HG03060 (cell line): ENCODE results near the gene B3GALT4.

ENCODE experiments used
- ATAC-seq: cut with Tn5 transposase; IDR thresholded peaks from one replicate; pipeline ENCODE4 v1.9.1; 2021; ENCODE audit warnings: low read depth, moderate number of reproducible peaks; ENCODE audit not compliant: unreplicated experiment

The B3GALT4 gene

GRCh38 chr6:33313709-33314514, 37.0 kb downstream of the B3GALT4 start, which contains the start of gene TAPBP:
Gene TAPBP (minus strand): TSS chr6:33314078. CDS start chr6:33314041, 37 bp downstream.
- ATAC-seq, result no peak

- ATAC-seq, result no peak
Observed at GRCh38 chr6:33314515-33314942, 37.6 kb downstream of the B3GALT4 start.

DNA sequence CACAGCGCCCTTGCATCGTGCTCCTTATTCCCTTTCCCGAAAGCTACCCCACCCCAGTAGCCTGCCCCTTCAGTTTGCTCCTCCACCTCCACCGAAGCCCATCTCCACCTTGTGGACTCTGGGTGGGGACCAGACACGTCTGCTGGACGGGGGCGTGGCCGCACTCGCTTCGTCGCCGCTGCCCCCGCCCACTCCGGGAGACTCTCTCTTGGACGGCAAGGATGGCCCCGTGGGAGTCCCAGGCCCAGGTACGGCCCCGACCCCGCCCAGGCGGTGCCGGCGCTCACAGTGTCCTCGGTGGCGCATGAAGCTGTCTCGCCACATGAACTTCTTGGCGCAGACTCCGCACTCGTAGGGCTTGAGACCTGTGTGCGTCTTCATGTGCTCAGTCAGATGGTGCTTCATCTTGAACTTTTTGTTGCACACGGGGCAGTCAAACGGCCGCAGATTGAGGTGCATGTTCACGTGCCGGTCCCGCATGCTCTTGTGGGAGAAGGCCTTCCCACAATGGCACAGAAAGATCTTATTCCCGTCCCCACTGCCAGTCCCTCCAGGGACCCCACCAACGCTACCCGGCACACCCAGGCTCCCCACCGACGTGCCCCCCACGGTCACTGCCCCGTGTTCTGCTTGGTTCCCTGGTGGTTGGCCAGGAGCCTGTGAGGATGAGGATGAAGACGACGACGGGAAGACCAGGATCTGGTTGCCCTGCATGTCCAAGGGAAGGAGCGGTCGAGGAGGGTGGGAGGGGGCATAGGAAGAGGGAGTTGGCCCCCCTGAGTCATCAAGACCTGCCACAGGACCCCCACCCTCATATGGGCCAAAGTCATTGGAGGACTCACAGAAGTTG, 38.2 kb downstream of the B3GALT4 start:
- no peak for ATAC-seq

DNA sequence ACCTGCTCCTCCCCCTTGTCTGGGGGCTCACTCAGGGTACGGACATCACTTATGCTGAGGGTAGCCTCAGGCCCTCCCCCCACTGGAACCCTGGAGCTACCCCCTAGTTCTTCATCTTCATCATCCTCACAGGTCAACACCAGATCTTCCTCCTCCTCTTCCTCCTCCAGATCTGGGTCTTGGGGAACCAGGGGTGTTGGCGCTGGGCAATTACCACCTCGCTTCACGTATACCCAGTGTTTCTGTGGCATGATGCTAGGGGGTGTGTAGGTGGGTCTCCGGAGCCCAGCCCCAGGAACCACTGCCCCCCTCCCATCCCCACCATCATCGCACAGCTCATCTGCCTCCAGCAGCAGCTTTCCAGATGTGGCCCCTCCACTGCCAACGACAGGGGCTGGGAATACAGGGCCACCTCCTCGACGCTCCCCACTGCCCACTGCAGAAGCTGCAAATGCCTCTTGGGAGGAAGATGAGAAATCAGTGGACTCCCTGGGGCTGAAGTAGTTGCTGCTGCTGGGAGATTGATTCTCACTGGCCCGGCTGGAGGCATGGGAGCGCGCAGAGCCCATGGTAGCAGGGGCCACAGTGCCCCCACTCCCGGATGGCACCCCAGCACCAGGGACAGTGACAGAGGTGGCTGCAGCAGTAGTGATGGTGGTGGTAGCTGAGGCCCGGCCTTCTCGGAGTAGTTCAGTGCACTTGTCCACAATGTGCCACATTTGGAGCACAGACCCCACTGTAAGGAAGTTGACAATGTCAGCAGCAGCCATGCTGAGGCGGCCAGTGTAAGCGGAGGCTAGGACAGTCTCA, 39.1 kb downstream of the B3GALT4 start:
- no peak for ATAC-seq

DNA sequence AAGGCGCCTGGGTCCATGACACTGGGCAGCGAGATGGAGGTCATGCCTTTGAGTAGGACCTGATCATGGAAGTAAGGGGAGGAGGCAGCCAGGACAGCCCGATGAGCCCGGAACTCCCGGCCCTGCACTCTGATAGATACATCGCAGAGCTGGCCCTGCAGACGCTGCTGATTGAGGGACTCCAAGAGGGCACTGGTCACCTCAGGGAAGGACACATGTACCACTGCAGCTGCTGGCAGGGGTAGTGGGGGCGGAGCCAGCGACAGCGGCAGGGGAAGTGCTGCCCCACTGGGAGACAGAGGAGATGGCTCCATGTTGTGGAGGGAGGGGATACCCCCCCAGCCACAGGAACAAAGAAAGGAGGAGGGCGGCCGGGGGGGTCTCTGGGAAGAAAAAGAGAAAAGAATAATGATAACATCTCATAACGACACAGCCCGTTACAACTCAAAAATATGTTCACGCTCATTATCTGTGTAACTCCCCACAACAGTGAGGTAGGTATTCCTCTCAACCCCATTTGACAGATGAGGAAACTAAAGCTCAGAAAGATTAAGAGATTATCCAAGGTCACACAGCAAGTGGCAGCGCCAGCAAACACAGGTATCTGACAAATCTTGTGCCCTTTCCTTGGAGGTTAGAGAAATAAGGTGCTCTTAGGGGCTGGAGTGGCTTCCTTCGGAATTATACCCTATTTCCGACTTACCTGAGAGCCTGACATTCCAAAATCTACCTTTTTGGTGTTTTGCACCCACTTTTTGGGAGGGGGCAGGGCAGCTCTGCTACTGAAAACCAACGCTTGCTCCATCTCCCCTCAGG, 39.9 kb downstream of the B3GALT4 start:
- no peak for ATAC-seq

- no peak for ATAC-seq
Observed at GRCh38 chr6:33317419-33317668, 40.4 kb downstream of the B3GALT4 start.

DNA sequence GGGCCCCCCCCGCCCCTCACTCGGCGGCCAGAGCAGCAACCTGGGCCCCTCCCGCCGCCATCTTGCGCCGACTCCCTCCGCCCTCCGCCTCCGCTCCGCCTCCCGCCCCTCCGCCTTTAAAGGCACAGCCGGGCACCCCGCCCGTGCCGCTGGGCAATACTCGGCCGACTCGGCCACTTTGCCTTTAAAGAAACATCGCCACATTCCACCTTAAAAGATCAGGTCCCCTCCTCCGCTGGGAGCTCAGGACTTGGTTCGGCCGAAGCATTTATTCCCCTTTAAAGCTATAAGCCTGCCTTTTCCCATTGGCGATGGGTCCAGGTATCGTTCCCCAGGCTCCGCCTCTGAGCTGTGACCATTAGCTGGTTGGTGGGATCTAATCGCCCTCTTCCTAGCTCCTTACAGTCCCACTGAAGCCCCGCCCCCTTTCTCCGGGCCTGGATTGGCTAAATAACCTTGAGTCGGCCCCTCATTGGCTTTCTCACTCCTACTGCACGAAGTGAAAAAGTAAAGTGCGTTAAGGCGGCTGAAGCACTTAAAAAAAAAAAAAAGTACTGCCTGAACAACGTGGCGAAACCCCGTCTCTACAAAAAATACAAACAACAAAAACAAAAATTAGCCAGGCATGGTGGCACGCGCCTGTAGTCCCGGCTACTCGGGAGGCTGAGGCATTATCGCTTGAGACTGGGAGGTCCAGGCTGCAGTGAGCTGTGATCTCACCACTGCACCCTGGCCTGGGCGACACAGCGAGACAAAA, 40.9 kb downstream of the B3GALT4 start, which contains the start of gene ZBTB22:
Gene ZBTB22 (minus strand): TSS at position 76 of the 757 bp plus-strand sequence. CDS start 828 bp downstream, outside the sequence.
- peak; percentile 37 for ATAC-seq

- no peak for ATAC-seq
Observed at GRCh38 chr6:33318426-33319073, 41.6 kb downstream of the B3GALT4 start.

GRCh38 chr6:33319939-33320314, 43.0 kb downstream of the B3GALT4 start:
- no peak for ATAC-seq

DNA sequence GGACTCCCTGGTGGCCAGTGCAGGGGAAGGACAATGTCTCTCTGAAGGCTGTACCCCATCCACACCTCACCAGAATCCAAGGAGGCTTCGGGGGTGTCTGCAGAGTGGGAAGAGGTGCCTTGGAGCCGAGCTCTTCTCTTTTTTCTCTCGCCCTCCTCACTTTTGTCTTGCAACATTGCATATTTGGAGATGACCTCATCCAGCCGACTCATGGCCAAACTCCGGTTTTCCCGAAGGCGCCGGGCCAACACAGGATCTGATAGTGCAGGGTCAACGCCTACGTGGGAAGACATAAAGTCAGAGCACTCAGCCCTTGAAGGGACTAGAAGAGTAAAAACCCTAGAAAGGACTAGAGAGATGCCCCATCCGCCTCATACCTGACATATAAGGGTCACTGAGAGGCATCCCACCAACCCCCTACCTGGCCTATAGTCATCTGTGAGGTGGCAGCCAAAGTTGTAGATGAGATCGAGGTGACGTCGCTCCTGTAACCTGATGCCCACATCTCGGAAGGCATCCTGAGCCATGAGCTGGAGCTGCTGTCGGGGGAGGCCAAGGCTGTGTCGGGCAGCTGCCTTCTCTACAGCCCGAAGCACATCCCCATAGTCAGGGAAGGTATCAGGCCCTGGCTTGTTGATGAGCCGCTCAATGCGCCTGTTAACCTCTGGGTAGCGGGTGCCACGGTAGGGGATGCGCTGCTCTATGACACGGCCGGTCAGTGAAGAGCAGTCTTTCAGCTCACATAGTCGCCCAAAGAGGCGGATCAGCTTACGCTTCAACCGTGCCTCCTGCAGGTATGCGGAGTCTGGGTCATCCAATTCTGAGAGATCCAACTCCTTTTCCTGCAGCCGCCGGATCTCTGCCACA, 43.6 kb downstream of the B3GALT4 start:
- no peak for ATAC-seq

DNA sequence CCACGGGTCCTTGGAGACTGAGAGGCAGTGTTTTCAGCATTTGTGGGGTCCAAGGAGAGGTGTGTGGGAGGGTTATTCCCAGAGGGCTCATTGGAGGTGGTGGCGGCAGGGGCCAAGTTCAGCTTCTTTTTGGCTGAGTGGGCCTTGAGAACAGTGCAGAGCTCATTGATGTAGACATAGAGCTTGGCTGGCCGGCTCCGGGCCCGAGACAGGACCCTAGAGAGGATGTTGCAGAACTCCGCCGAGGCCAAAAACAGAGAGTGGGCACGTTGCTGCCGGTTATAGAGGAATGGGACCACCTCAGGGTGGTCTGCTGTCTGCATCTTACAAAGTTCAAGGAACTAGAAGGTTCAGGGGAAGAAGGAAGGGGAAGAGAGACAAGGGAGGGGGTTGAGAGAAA, 44.3 kb downstream of the B3GALT4 start:
- ATAC-seq, result no peak

DNA sequence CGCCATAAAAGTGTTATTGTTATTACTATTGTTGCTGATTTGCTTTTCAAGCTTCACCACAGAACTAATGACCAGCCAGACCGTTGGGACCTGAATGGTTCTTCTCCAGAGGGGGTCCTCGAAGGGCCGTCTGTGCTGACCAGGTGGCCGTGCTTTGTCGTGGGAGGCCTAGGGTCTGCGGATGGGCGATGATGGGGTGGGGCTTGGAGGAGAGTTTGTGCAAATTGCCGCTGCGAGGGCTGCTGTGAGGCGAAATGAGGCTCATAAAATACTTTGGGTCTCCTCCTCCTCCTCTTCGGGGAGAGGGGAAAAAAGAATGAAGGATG, 46.7 kb downstream of the B3GALT4 start:
- ATAC-seq, result no peak

GRCh38 chr6:33324125-33324524, 47.2 kb downstream of the B3GALT4 start:
- ATAC-seq, result no peak
